Measurements from ENCODE around the gene PEX11G.

PEX11G gene

GRCh38 chr19:7504684-7505083, 15.8 kb upstream of the PEX11G start:
- TF ChIP-seq, protein P1, sequence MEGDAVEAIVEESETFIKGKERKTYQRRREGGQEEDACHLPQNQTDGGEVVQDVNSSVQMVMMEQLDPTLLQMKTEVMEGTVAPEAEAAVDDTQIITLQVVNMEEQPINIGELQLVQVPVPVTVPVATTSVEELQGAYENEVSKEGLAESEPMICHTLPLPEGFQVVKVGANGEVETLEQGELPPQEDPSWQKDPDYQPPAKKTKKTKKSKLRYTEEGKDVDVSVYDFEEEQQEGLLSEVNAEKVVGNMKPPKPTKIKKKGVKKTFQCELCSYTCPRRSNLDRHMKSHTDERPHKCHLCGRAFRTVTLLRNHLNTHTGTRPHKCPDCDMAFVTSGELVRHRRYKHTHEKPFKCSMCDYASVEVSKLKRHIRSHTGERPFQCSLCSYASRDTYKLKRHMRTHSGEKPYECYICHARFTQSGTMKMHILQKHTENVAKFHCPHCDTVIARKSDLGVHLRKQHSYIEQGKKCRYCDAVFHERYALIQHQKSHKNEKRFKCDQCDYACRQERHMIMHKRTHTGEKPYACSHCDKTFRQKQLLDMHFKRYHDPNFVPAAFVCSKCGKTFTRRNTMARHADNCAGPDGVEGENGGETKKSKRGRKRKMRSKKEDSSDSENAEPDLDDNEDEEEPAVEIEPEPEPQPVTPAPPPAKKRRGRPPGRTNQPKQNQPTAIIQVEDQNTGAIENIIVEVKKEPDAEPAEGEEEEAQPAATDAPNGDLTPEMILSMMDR (conservative IDR thresholded peaks at IDR 0.05; ENCODE audit: low read depth, low read length) = no peak
- DNase-seq (ENCODE audit: low read depth) = no peak
- no peak overlapping the region for H3K4me3 ChIP-seq (ENCODE audit: low read depth, low read length)

DNA sequence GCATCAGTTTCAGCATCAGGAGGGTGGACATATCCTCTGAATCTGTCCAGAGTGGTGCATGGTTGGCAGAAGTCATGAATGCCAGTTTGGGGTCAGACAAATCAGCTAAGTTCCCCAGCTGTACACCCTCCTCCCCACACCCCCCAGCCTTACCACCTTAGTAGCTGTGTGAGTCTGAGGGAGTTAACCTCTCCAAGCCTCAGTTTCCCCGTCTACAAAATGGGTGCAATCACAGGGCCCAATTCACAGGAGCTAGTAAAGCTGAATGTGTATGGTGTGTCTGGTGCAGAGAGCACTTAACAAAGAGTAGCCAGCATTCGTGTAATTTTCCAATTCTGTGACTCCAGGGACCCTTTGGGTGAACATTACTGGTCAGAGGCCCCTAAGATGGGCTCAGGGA, 13.7 kb upstream of the PEX11G start:
- TF ChIP-seq, protein P1 (conservative IDR thresholded peaks at IDR 0.05; ENCODE audit: low read depth, low read length) = no peak
- no peak for DNase-seq (ENCODE audit: low read depth)
- H3K4me3 ChIP-seq (ENCODE audit: low read depth, low read length) = no peak overlapping the region

DNA sequence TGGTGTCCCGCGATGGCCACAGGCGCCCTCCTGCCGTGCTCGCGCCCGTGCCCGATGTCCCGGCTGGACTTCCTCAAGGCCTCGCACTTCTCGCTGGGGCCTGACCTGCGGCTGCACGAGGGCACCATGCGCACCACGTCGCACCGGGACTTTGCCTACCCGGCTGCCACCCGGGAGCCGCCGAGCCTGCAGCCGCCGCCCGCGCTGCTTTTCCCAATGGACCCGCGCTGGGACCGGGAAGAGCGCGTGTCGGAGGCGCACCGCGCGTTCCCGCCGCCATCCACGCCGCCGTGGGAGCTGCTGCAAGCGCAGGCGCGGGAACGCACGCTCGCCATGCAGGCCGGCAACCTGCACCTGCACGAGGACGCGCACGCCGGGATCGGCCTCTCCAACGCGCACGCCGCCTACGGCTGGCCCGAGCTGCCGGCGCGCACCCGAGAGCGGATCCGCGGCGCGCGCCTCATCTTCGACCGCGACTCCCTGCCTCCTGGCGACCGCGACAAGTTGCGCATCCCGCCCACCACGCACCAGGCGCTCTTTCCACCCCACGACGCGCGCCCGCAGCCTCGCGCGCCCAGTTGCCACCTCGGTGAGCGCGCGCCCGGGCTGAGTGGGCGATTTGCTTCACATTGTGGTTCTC, 12.1 kb upstream of the PEX11G start:
- TF ChIP-seq, protein P1 (conservative IDR thresholded peaks at IDR 0.05; ENCODE audit: low read depth, low read length) = no peak
- peak overlapping the region; percentile 53 for H3K4me3 ChIP-seq (ENCODE audit: low read depth, low read length)
- no peak for DNase-seq (ENCODE audit: low read depth)

DNA sequence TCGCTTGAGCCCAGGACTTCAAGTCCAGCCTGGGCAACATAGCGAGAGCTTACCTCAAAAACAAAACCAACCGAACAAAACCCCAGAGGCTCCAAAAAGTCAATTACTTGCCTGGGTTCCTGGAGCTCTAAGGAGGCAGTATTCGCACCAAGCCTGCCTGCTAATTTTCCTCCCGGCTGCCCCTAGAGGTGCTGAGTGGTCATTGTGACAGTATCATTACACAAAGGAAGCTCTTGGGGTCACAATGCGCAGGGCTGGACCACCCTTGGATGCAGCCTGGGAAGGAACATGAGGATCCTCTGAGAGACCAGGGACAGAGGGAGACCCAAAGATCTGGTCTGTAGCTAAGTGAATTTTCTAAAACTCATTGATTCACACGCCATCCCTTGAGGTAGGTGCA, 8.5 kb upstream of the PEX11G start:
- TF ChIP-seq, protein P1 (conservative IDR thresholded peaks at IDR 0.05; ENCODE audit: low read depth, low read length) = peak; percentile 67
- DNase-seq (ENCODE audit: low read depth) = peak; percentile 48
- H3K4me3 ChIP-seq (ENCODE audit: low read depth, low read length) = no peak overlapping the region

- peak; percentile 67 for DNase-seq (ENCODE audit: low read depth)
- no peak overlapping the region for H3K4me3 ChIP-seq (ENCODE audit: low read depth, low read length)
- TF ChIP-seq, protein P1 (conservative IDR thresholded peaks at IDR 0.05; ENCODE audit: low read depth, low read length) = peak; percentile 24
Observed at GRCh38 chr19:7494416-7495098, 5.7 kb upstream of the PEX11G start.

DNA sequence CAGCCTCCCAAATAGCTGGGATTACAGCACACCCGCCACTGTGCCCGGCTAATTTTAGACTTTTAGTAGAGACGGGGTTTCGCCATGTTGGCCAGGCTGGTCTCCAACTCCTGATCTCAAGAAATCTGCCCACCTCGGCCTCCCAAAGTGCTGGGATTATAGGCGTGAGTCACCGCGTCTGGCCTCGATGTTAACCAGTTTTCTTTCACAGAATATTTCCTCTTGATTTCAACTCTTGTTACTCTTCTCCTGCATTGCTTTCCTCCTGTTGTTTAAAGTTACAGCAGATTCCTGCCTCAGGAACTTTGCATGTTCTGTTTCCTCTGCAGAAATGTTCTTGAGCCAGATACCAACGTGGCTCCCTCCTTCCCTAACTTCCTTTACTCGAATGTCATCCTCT, 3.7 kb upstream of the PEX11G start:
- H3K4me3 ChIP-seq (ENCODE audit: low read depth, low read length) = no peak overlapping the region
- no peak for DNase-seq (ENCODE audit: low read depth)
- TF ChIP-seq, protein P1 (conservative IDR thresholded peaks at IDR 0.05; ENCODE audit: low read depth, low read length) = no peak

DNA sequence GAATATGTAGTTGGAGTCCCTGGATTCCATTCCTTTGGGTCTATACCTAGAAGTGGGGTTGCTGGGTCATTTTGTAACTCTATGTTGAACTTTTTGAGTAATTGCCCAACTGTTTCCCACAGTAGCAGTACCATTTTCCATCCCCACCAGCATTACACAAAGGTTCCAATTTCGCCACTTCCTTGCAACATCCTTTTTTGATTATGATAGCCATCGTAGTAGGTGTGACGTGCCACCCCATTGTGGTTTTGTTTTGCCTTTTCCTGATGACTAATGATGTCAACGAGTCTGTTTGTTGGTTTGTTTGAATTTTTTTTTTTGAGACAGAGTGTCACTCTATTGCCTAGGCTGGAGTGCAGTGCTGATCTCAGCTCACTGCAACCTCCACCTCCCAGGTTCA, 3.3 kb upstream of the PEX11G start:
- peak; percentile 34 for DNase-seq (ENCODE audit: low read depth)
- no peak overlapping the region for H3K4me3 ChIP-seq (ENCODE audit: low read depth, low read length)
- TF ChIP-seq, protein P1 (conservative IDR thresholded peaks at IDR 0.05; ENCODE audit: low read depth, low read length) = no peak

All from choroid plexus epithelial cell (primary cell).